Measurements from ENCODE around the gene RCOR1.
A peak's percentile ranks its signal among the peaks of the same experiment; 100 is the strongest.

Gene RCOR1

GRCh38 chr14:102694530-102695166 is 102.2 kb downstream of the RCOR1 start:
- DNase-seq (ENCODE audit: low read depth), result peak; percentile 37
- H3K4me3 ChIP-seq (ENCODE audit: low read depth, low read length), result no peak overlapping the region

- DNase-seq (ENCODE audit: low read depth), result no peak
- H3K4me3 ChIP-seq (ENCODE audit: low read depth, low read length), result no peak overlapping the region
Observed at GRCh38 chr14:102695167-102695555, 102.7 kb downstream of the RCOR1 start.

GRCh38 chr14:102696332-102696731 is 103.9 kb downstream of the RCOR1 start:
- DNase-seq (ENCODE audit: low read depth), result no peak
- no peak overlapping the region for H3K4me3 ChIP-seq (ENCODE audit: low read depth, low read length)

GRCh38 chr14:102696856-102697495 is 104.5 kb downstream of the RCOR1 start:
- DNase-seq (ENCODE audit: low read depth), result no peak
- H3K4me3 ChIP-seq (ENCODE audit: low read depth, low read length), result no peak overlapping the region

- no peak overlapping the region for H3K4me3 ChIP-seq (ENCODE audit: low read depth, low read length)
- DNase-seq (ENCODE audit: low read depth), result no peak
Observed at GRCh38 chr14:102697501-102697900, 105.1 kb downstream of the RCOR1 start.

GRCh38 chr14:102699416-102700110 is 107.1 kb downstream of the RCOR1 start:
- DNase-seq (ENCODE audit: low read depth), result no peak
- H3K4me3 ChIP-seq (ENCODE audit: low read depth, low read length), result no peak overlapping the region

GRCh38 chr14:102708494-102708893 is 116.0 kb downstream of the RCOR1 start:
- H3K4me3 ChIP-seq (ENCODE audit: low read depth, low read length), result no peak overlapping the region
- no peak for DNase-seq (ENCODE audit: low read depth)

GRCh38 chr14:102711207-102711606 is 118.8 kb downstream of the RCOR1 start:
- H3K4me3 ChIP-seq (ENCODE audit: low read depth, low read length), result no peak overlapping the region
- no peak for DNase-seq (ENCODE audit: low read depth)

GRCh38 chr14:102711946-102712345 is 119.5 kb downstream of the RCOR1 start:
- no peak overlapping the region for H3K4me3 ChIP-seq (ENCODE audit: low read depth, low read length)
- no peak for DNase-seq (ENCODE audit: low read depth)

GRCh38 chr14:102717276-102717675 is 124.8 kb downstream of the RCOR1 start:
- DNase-seq (ENCODE audit: low read depth), result peak; percentile 24
- H3K4me3 ChIP-seq (ENCODE audit: low read depth, low read length), result no peak overlapping the region

GRCh38 chr14:102722646-102723045 is 130.2 kb downstream of the RCOR1 start:
- no peak overlapping the region for H3K4me3 ChIP-seq (ENCODE audit: low read depth, low read length)

GRCh38 chr14:102723650-102724049 is 131.2 kb downstream of the RCOR1 start:
- H3K4me3 ChIP-seq (ENCODE audit: low read depth, low read length), result no peak overlapping the region
- no peak for DNase-seq (ENCODE audit: low read depth)

More at GRCh38 chr14:102722646-102723045, 130.2 kb downstream of the RCOR1 start:
- no peak for DNase-seq (ENCODE audit: low read depth)

GRCh38 chr14:102726191-102726949 is 133.9 kb downstream of the RCOR1 start:
- no peak overlapping the region for H3K4me3 ChIP-seq (ENCODE audit: low read depth, low read length)
- DNase-seq (ENCODE audit: low read depth), result no peak

- H3K4me3 ChIP-seq (ENCODE audit: low read depth, low read length), result no peak overlapping the region
Observed at GRCh38 chr14:102727336-102728095, 135.1 kb downstream of the RCOR1 start.

GRCh38 chr14:102728501-102728900 is 136.1 kb downstream of the RCOR1 start:
- no peak overlapping the region for H3K4me3 ChIP-seq (ENCODE audit: low read depth, low read length)
- no peak for DNase-seq (ENCODE audit: low read depth)

More at GRCh38 chr14:102727336-102728095, 135.1 kb downstream of the RCOR1 start:
- no peak for DNase-seq (ENCODE audit: low read depth)

- DNase-seq (ENCODE audit: low read depth), result no peak
- no peak overlapping the region for H3K4me3 ChIP-seq (ENCODE audit: low read depth, low read length)
Observed at GRCh38 chr14:102729268-102729667, 136.8 kb downstream of the RCOR1 start.

GRCh38 chr14:102729825-102730224 is 137.4 kb downstream of the RCOR1 start:
- DNase-seq (ENCODE audit: low read depth), result no peak
- no peak overlapping the region for H3K4me3 ChIP-seq (ENCODE audit: low read depth, low read length)

GRCh38 chr14:102731101-102731870 is 138.8 kb downstream of the RCOR1 start:
- no peak for DNase-seq (ENCODE audit: low read depth)
- H3K4me3 ChIP-seq (ENCODE audit: low read depth, low read length), result no peak overlapping the region

All from skeletal muscle cell (primary cell).